IMR-90 (cell line): ENCODE data around the gene SH3RF3. TPM values are rescaled to one million over a fixed set of nuclear protein-coding genes. Genes with fewer than 3 reads are reported as not detected.

Experiments used
- ATAC-seq: fragments of 200-7000 bp; cut with Tn5 transposase; 2 replicates; pipeline ENCODE4 v1.9.1; 2020; ENCODE audit warnings: low read depth, mild to moderate bottlenecking, moderate library complexity
- BruUV-seq: library from RNA; stranded (reverse); fragments of 400-500 nt; replicated peaks from 2 replicates; lab custom pipeline; 2021; lab: Mats Ljungman, UMichigan
- CTCF ChIA-PET: fragments of 300-600 bp; formaldehyde crosslinking; extraction: SDS; loops from one replicate; lab custom pipeline; 2021; ENCODE audit warnings: antibody characterized with exemption; lab: Yijun Ruan, JAX
- POLR2A ChIA-PET: fragments of 300-600 bp; sonication (Branson Sonifier 250); formaldehyde crosslinking; loops from one replicate; lab custom pipeline; 2022; ENCODE audit warnings: antibody characterized with exemption; ENCODE audit not compliant: unreplicated experiment; lab: Charles Lee
- DNase-seq: peaks from one replicate; pipeline ENCODE4 v3.0.0; 2013
- H2AFZ ChIP-seq: replicated peaks from 2 replicates; pipeline ENCODE3; 2013; ENCODE audit warnings: low read length, mild to moderate bottlenecking; ENCODE audit not compliant: poor library complexity
- H2AK5ac ChIP-seq: 2 replicates; pipeline ENCODE4 v1.6.1; 2013; ENCODE audit warnings: low read depth, low read length, inconsistent platforms
- H2AK9ac ChIP-seq: replicated peaks from 2 replicates; pipeline ENCODE3; 2013; ENCODE audit warnings: mild to moderate bottlenecking, low read depth, low read length, moderate library complexity; ENCODE audit not compliant: poor library complexity
- H2BK120ac ChIP-seq: 2 replicates; pipeline ENCODE4 v1.6.1; 2013; ENCODE audit warnings: low read depth, low read length, inconsistent platforms
- H2BK15ac ChIP-seq: 3 replicates; pipeline ENCODE4 v1.6.1; 2013; ENCODE audit warnings: low read depth, low read length, inconsistent platforms
- H2BK20ac ChIP-seq: 2 replicates; pipeline ENCODE4 v1.6.1; 2013; ENCODE audit warnings: low read depth, mild to moderate bottlenecking, inconsistent platforms, low read length, moderate library complexity
- H2BK5ac ChIP-seq: 2 replicates; pipeline ENCODE4 v1.6.1; 2013; ENCODE audit warnings: mild to moderate bottlenecking, low read depth, low read length, inconsistent platforms; ENCODE audit not compliant: poor library complexity, severe bottlenecking
- H3K14ac ChIP-seq: replicated peaks from 2 replicates; pipeline ENCODE4 v1.6.1; 2013; ENCODE audit warnings: low read depth, low read length, inconsistent platforms
- H3K18ac ChIP-seq: 2 replicates; pipeline ENCODE4 v1.6.1; 2013; ENCODE audit warnings: low read depth, low read length, control low read depth
- H3K23ac ChIP-seq: 2 replicates; pipeline ENCODE4 v1.6.1; 2013; ENCODE audit warnings: low read depth, low read length, inconsistent platforms
- H3K27ac ChIP-seq: 2 replicates; pipeline ENCODE4 v1.5.1; 2013; ENCODE audit warnings: mild to moderate bottlenecking, control low read depth, low read length; ENCODE audit not compliant: insufficient read depth
- H3K27me3 ChIP-seq: 2 replicates; pipeline ENCODE4 v1.6.1; 2013; ENCODE audit warnings: low read length; ENCODE audit not compliant: control insufficient read depth, insufficient read depth
- H3K36me3 ChIP-seq: 2 replicates; pipeline ENCODE4 v1.6.1; 2013; ENCODE audit warnings: low read length, mixed read lengths; ENCODE audit not compliant: control insufficient read depth, insufficient read depth
- H3K4ac ChIP-seq: 2 replicates; pipeline ENCODE4 v1.6.1; 2013; ENCODE audit warnings: low read depth, low read length, inconsistent platforms
- H3K4me1 ChIP-seq: 2 replicates; pipeline ENCODE4 v1.6.1; 2013; ENCODE audit warnings: low read length, mixed read lengths; ENCODE audit not compliant: control insufficient read depth, insufficient read depth
- H3K4me2 ChIP-seq: 2 replicates; pipeline ENCODE4 v1.6.1; 2013; ENCODE audit warnings: low read depth, mild to moderate bottlenecking, control low read depth, low read length, moderate library complexity
- H3K4me3 ChIP-seq: 2 replicates; pipeline ENCODE4 v1.5.1; 2013; ENCODE audit warnings: low read depth, mild to moderate bottlenecking, control low read depth, low read length, moderate library complexity; ENCODE audit not compliant: insufficient read depth
- H3K56ac ChIP-seq: 2 replicates; pipeline ENCODE4 v1.6.1; 2013; ENCODE audit warnings: low read length, inconsistent platforms; ENCODE audit not compliant: insufficient read depth; ENCODE audit errors: extremely low read depth
- H3K79me1 ChIP-seq, 2 experiments: 2 replicates each; pipeline ENCODE4 v1.6.1; 2013; ENCODE audit warnings: low read length in 2 of 2, inconsistent platforms in 1 of 2, low read depth in 1 of 2
- H3K9ac ChIP-seq: 2 replicates; pipeline ENCODE4 v1.6.1; 2013; ENCODE audit warnings: low read depth, low read length, control low read depth
- H3K9me1 ChIP-seq: 2 replicates; pipeline ENCODE4 v1.6.1; 2013; ENCODE audit warnings: low read length, inconsistent platforms; ENCODE audit not compliant: insufficient read depth
- H3K9me3 ChIP-seq: 2 replicates; pipeline ENCODE4 v1.6.1; 2013; ENCODE audit warnings: low read length; ENCODE audit not compliant: control insufficient read depth, insufficient read depth
- H4K20me1 ChIP-seq: 2 replicates; pipeline ENCODE4 v1.6.1; 2013; ENCODE audit warnings: low read length, inconsistent platforms; ENCODE audit not compliant: insufficient read depth
- H4K5ac ChIP-seq: 2 replicates; pipeline ENCODE4 v1.6.1; 2013; ENCODE audit warnings: mild to moderate bottlenecking, low read depth, low read length, control low read depth
- H4K8ac ChIP-seq, 2 experiments: 2 replicates each; pipeline ENCODE4 v1.6.1; 2013; ENCODE audit warnings: low read depth in 2 of 2, low read length in 2 of 2, control low read depth in 1 of 2, inconsistent platforms in 1 of 2
- H4K91ac ChIP-seq: 2 replicates; pipeline ENCODE4 v1.6.1; 2013; ENCODE audit warnings: low read depth, low read length, inconsistent platforms; ENCODE audit not compliant: insufficient read depth
- BHLHE40 ChIP-seq: fragments of 150-350 bp; IDR thresholded peaks from 2 replicates; pipeline ENCODE4 v1.6.1; 2016; ENCODE audit warnings: mild to moderate bottlenecking, low read depth, low read length
- CEBPB ChIP-seq: IDR thresholded peaks from 2 replicates; pipeline ENCODE4 v1.6.1; 2012; ENCODE audit warnings: low read depth, low read length, improper control_type of control experiment
- CHD1 ChIP-seq: IDR thresholded peaks from 2 replicates; pipeline ENCODE4 v1.6.1; 2012; ENCODE audit warnings: low read depth, low read length, improper control_type of control experiment
- FOS ChIP-seq: fragments of 150-350 bp; IDR thresholded peaks from 2 replicates; pipeline ENCODE4 v1.6.1; 2016; ENCODE audit warnings: low read depth, low read length
- MAFK ChIP-seq: IDR thresholded peaks from 2 replicates; pipeline ENCODE4 v1.6.1; 2012; ENCODE audit warnings: low read depth, low read length, improper control_type of control experiment
- MXI1 ChIP-seq: IDR thresholded peaks from 2 replicates; pipeline ENCODE4 v1.6.1; 2012; ENCODE audit warnings: low read depth, mild to moderate bottlenecking, low read length, moderate library complexity, borderline replicate concordance
- NFE2L2 ChIP-seq: fragments of 150-350 bp; IDR thresholded peaks from 2 replicates; pipeline ENCODE4 v1.6.1; 2016; ENCODE audit warnings: low read depth, mild to moderate bottlenecking, low read length
- RAD21 ChIP-seq: IDR thresholded peaks from 2 replicates; pipeline ENCODE4 v1.6.1; 2012; ENCODE audit warnings: low read length, improper control_type of control experiment
- RCOR1 ChIP-seq: IDR thresholded peaks from 2 replicates; pipeline ENCODE4 v1.6.1; 2012; ENCODE audit warnings: mild to moderate bottlenecking, low read length, improper control_type of control experiment; ENCODE audit not compliant: insufficient replicate concordance
- RFX5 ChIP-seq: IDR thresholded peaks from 2 replicates; pipeline ENCODE4 v1.8.0; 2012; ENCODE audit warnings: low read depth, mild to moderate bottlenecking, low read length, moderate library complexity
- SMC3 ChIP-seq: fragments of 150-350 bp; IDR thresholded peaks from 2 replicates; pipeline ENCODE4 v1.6.1; 2016; ENCODE audit warnings: low read depth, mild to moderate bottlenecking, antibody characterized with exemption, low read length, moderate library complexity
- WGBS, 2 experiments: methylation state at CpG; one replicate each; pipeline versions ENCODE4 v1.1.5 to v1.1.7; 2013; ENCODE audit warnings: missing lambda C conversion rate in 2 of 2; ENCODE audit not compliant: insufficient read length in 1 of 2; ENCODE audit errors: extremely low coverage in 2 of 2; 5-methylcytosine and 5-hydroxymethylcytosine counted together
- dilution Hi-C: fragments of 300-500 bp; cut with HindIII; formaldehyde crosslinking; loops from one replicate; pipeline ENCODE4 v1.14.3; 2018; ENCODE audit warnings: low sequenced_read_pairs; ENCODE audit not compliant: unreplicated experiment
- in situ Hi-C: fragments of 300-500 bp; cut with MboI; formaldehyde crosslinking; loops from 3 replicates; pipeline ENCODE4 v1.14.3; 2019; ENCODE audit warnings: low sequenced_read_pairs, inconsistent platforms, mixed read lengths
- intact Hi-C: fragments of 100-400 bp; cut with micrococcal nuclease; formaldehyde crosslinking; loops from 2 replicates; pipeline ENCODE4 v1.10.0; 2022
- polyA plus RNA-seq, 3 experiments: library from polyadenylated mRNA; depleted of rRNA; stranded (reverse); fragments of >200 nt; gene quantifications; 2 replicates each; pipeline ENCODE4 v1.2.3, GENCODE V29; 2012; ENCODE audit warnings: low replicate concordance in 1 of 3
- total RNA-seq: library from RNA; depleted of rRNA; stranded (reverse); fragments of >200 nt; gene quantifications from 2 replicates; pipeline ENCODE4 v1.2.3, GENCODE V29; 2012
- TF ChIP-seq, protein P1 (sequence below): fragments of 150-350 bp; IDR thresholded peaks from 2 replicates; pipeline ENCODE4 v1.6.1; 2016; ENCODE audit warnings: low read depth, mild to moderate bottlenecking, low read length, moderate library complexity, borderline replicate concordance
- TF ChIP-seq, protein P2 (sequence below): fragments of 150-350 bp; IDR thresholded peaks from 2 replicates; pipeline ENCODE4 v1.6.1; 2017; ENCODE audit warnings: mild to moderate bottlenecking, antibody characterized with exemption, low read length, low read depth
- TF ChIP-seq, protein P3 (sequence below): conservative IDR thresholded peaks from 2 replicates; pipeline ENCODE4 v1.5.1; 2012; ENCODE audit warnings: mild to moderate bottlenecking, low read depth, low read length, improper control_type of control experiment

The SH3RF3 gene
- total and polyA plus RNA-seq, 2 of the 4 experiments (the other 2 are of a cell fraction), result 3.4 to 5.3 TPM

DNA sequence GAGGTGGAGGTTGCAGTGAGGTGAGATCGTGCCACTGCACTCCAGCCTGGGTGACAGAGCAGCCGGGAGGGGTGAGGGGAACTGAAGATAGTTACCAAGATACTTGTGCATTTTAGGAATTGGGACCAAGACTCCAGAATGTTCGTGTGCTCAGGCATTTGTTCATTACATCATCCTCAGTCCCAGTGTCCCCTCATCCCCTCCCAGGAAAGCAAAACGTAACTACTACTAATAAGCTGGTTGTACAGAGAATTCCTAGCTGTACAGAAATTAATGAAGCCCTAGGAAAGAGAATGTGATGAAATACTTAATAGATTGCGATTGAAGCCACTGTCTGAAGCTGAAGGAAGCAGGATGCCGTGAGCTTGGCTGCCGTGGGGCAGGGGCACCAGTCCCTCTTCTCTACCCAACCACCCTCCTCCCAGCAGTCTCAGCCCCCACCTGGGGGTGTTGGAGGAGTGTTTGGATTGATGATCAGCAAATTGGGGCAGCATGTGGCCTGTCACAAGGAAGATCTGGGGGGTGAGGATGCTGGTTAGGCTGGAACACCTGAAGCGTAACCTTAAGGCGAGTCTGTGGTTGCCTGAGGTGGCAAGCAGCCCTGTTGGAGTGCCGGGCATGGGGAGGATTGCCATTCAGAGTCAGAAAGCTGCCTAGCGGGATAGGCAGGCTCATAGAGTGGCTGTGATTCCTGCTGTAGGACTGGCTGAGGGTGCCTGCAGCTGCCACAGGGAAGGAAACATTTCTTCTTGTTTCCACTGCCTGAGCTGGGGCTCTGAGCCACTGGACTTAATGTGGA, 140.9 kb downstream of the SH3RF3 start:
- H4K91ac ChIP-seq, result no peak overlapping the region
- H3K9me1 ChIP-seq, result peaks cover 35% of the 10 kb centered on the region
- dilution Hi-C loops (no loop called here), in situ Hi-C loops (no loop called here), intact Hi-C loops (no loop called here)
- no peak overlapping the region for H3K9ac ChIP-seq
- no peak overlapping the region for H3K4ac ChIP-seq
- no peak overlapping the region for H3K4me2 ChIP-seq
- peaks cover 45 to 87% of the 10 kb centered on the region in 2 experiments for H3K79me1 ChIP-seq
- no peak overlapping the region for H3K27ac ChIP-seq
- no peaks in the 10 kb centered on the region for H3K9me3 ChIP-seq
- H2AK5ac ChIP-seq, result peak overlapping the region; percentile 1; the same call in 1 of the 2 replicates
- H4K8ac ChIP-seq, result no peak overlapping the region
- DNase-seq, result no peak
- no peak overlapping the region for H3K18ac ChIP-seq
- no TSS peak for BruUV-seq
- no peak for ATAC-seq
- no peak overlapping the region for H3K56ac ChIP-seq
- no peaks in the 10 kb centered on the region for H3K27me3 ChIP-seq
- no peak overlapping the region for H4K5ac ChIP-seq
- no peak overlapping the region for H2AFZ ChIP-seq
- peaks cover 12% of the 10 kb centered on the region; the same call in 1 of the 2 replicates for H3K4me1 ChIP-seq
- no peak overlapping the region for H3K23ac ChIP-seq
- no peak overlapping the region for H3K4me3 ChIP-seq
- H2BK20ac ChIP-seq, result no peak overlapping the region
- ChIA-PET CTCF (interaction anchor here (0.7 kb wide), 1 partner anchor 159 kb away, joined by 3 read pairs; no protein-coding TSS in a partner anchor), POLR2A (no interaction called here)
- H2BK15ac ChIP-seq, result no peak overlapping the region
- H3K14ac ChIP-seq, result no peak overlapping the region
- no peak overlapping the region for H2BK5ac ChIP-seq
- WGBS, 2 experiments, result 100% methylated on average over 3 of the region's 11 CpGs; no CpG with 5 or more reads in 1 of the 2 experiments
- H2BK120ac ChIP-seq, result no peak overlapping the region
- H2AK9ac ChIP-seq, result peak overlapping the region; percentile 70
- H3K36me3 ChIP-seq, result no peaks in the 10 kb centered on the region
- peaks cover 83% of the 10 kb centered on the region for H4K20me1 ChIP-seq
- TF ChIP-seq, protein P1, sequence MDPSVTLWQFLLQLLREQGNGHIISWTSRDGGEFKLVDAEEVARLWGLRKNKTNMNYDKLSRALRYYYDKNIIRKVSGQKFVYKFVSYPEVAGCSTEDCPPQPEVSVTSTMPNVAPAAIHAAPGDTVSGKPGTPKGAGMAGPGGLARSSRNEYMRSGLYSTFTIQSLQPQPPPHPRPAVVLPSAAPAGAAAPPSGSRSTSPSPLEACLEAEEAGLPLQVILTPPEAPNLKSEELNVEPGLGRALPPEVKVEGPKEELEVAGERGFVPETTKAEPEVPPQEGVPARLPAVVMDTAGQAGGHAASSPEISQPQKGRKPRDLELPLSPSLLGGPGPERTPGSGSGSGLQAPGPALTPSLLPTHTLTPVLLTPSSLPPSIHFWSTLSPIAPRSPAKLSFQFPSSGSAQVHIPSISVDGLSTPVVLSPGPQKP, result no peak
- no peak for TF ChIP-seq SMC3
- TF ChIP-seq NFE2L2, result no peak
- TF ChIP-seq, protein P2, sequence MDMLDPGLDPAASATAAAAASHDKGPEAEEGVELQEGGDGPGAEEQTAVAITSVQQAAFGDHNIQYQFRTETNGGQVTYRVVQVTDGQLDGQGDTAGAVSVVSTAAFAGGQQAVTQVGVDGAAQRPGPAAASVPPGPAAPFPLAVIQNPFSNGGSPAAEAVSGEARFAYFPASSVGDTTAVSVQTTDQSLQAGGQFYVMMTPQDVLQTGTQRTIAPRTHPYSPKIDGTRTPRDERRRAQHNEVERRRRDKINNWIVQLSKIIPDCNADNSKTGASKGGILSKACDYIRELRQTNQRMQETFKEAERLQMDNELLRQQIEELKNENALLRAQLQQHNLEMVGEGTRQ, result no peak
- TF ChIP-seq CEBPB, result no peak
- TF ChIP-seq BHLHE40, result no peak
- TF ChIP-seq RFX5, result no peak
- no peak for TF ChIP-seq MXI1
- TF ChIP-seq, protein P3, sequence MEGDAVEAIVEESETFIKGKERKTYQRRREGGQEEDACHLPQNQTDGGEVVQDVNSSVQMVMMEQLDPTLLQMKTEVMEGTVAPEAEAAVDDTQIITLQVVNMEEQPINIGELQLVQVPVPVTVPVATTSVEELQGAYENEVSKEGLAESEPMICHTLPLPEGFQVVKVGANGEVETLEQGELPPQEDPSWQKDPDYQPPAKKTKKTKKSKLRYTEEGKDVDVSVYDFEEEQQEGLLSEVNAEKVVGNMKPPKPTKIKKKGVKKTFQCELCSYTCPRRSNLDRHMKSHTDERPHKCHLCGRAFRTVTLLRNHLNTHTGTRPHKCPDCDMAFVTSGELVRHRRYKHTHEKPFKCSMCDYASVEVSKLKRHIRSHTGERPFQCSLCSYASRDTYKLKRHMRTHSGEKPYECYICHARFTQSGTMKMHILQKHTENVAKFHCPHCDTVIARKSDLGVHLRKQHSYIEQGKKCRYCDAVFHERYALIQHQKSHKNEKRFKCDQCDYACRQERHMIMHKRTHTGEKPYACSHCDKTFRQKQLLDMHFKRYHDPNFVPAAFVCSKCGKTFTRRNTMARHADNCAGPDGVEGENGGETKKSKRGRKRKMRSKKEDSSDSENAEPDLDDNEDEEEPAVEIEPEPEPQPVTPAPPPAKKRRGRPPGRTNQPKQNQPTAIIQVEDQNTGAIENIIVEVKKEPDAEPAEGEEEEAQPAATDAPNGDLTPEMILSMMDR, result no peak
- TF ChIP-seq RAD21, result no peak
- TF ChIP-seq CHD1, result no peak
- no peak for TF ChIP-seq RCOR1
- no peak for TF ChIP-seq MAFK
- TF ChIP-seq FOS, result no peak
